GM19023 (cell line): ENCODE results near the gene SIPA1.
"Not testable (repeated sequence)": the region's sequence is repeated elsewhere in the genome, so short reads cannot be mapped to it uniquely, and the experiment has no call there.

Source experiments
- ATAC-seq: cut with Tn5 transposase; IDR thresholded peaks from one replicate; pipeline ENCODE4 v1.9.1; 2021; ENCODE audit warnings: mild to moderate bottlenecking, moderate library complexity; ENCODE audit not compliant: unreplicated experiment

SIPA1 gene

GRCh38 chr11:65658174-65659021, 20.5 kb downstream of the SIPA1 start:
- ATAC-seq: no peak

GRCh38 chr11:65660038-65660437, 22.1 kb downstream of the SIPA1 start:
- ATAC-seq: no peak

- not testable (repeated sequence) for ATAC-seq
These were observed 23.0 kb downstream of the SIPA1 start for GRCh38 chr11:65660908-65661307.

GRCh38 chr11:65661599-65662246, 23.8 kb downstream of the SIPA1 start:
- ATAC-seq: no peak

GRCh38 chr11:65662247-65662798, 24.4 kb downstream of the SIPA1 start:
- ATAC-seq: peak; percentile 24

- ATAC-seq: peak; percentile 78
These were observed 25.1 kb downstream of the SIPA1 start, which contains the start of gene RELA for GRCh38 chr11:65662799-65663638. TSS of gene RELA (minus strand) at chr11:65662916. CDS start at chr11:65662832, 84 bp downstream.

- peak; percentile 11 for ATAC-seq
These were observed 25.8 kb downstream of the SIPA1 start for GRCh38 chr11:65663639-65664200.

GRCh38 chr11:65672180-65672860, 34.4 kb downstream of the SIPA1 start:
- no peak for ATAC-seq

- ATAC-seq: no peak
These were observed 35.1 kb downstream of the SIPA1 start for GRCh38 chr11:65672982-65673381.

GRCh38 chr11:65680192-65680743, 42.4 kb downstream of the SIPA1 start:
- no peak for ATAC-seq

GRCh38 chr11:65683480-65683879, 45.6 kb downstream of the SIPA1 start:
- ATAC-seq: not testable (repeated sequence)

GRCh38 chr11:65685981-65686380, 48.1 kb downstream of the SIPA1 start:
- no peak for ATAC-seq

- ATAC-seq: not testable (repeated sequence)
These were observed 53.9 kb downstream of the SIPA1 start for GRCh38 chr11:65691847-65692246.

- no peak for ATAC-seq
These were observed 54.5 kb downstream of the SIPA1 start for GRCh38 chr11:65692367-65692766.

GRCh38 chr11:65695459-65696241, 57.7 kb downstream of the SIPA1 start:
- ATAC-seq: no peak

GRCh38 chr11:65696802-65697552, 59.1 kb downstream of the SIPA1 start:
- ATAC-seq: no peak

- ATAC-seq: no peak
These were observed 60.3 kb downstream of the SIPA1 start for GRCh38 chr11:65698205-65698604.

GRCh38 chr11:65699306-65699705, 61.4 kb downstream of the SIPA1 start:
- no peak for ATAC-seq
